Measurements from ENCODE around the gene SENP8. TPM values are rescaled to one million over a fixed set of nuclear protein-coding genes. Genes with fewer than 3 reads are reported as not detected.
"Not testable (repeated sequence)": the region's sequence is repeated elsewhere in the genome, so short reads cannot be mapped to it uniquely, and the experiment has no call there.

SENP8 gene
- total RNA-seq: 2.0 and 3.6 TPM in 2 replicates
- polyA plus RNA-seq: 1.5 and 2.2 TPM in 2 replicates

GRCh38 chr15:72118017-72118978 is at the start of gene SENP8, which contains the start of gene MYO9A:
Gene SENP8 (plus strand): TSS chr15:72118403. CDS start chr15:72139624, 21,221 bp downstream.
Gene MYO9A (minus strand): TSS chr15:72118150. CDS start chr15:72046563, 71,587 bp downstream.
- peak within 1 kb of the TSS; percentile 91 for H3K4me2 ChIP-seq
- no peaks in the 10 kb centered on the region for H3K27me3 ChIP-seq
- H3K79me2 ChIP-seq: peaks cover 56% of the 10 kb centered on the region
- no peaks in the 10 kb centered on the region for H3K36me3 ChIP-seq (replicated peaks; ENCODE audit: insufficient read depth, low read depth)
- peak; percentile 99 for DNase-seq (ENCODE audit: low spot score)
- peaks cover 12% of the 10 kb centered on the region for H3K4me1 ChIP-seq (ENCODE audit: insufficient read depth)
- 2% methylated on average over 29 of the region's 69 CpGs for WGBS (ENCODE audit: low lambda C conversion rate, missing lambda C conversion rate)
- H3K9me2 ChIP-seq (replicated peaks; ENCODE audit: insufficient read depth): no peaks in the 10 kb centered on the region
- TF ChIP-seq, protein P1, sequence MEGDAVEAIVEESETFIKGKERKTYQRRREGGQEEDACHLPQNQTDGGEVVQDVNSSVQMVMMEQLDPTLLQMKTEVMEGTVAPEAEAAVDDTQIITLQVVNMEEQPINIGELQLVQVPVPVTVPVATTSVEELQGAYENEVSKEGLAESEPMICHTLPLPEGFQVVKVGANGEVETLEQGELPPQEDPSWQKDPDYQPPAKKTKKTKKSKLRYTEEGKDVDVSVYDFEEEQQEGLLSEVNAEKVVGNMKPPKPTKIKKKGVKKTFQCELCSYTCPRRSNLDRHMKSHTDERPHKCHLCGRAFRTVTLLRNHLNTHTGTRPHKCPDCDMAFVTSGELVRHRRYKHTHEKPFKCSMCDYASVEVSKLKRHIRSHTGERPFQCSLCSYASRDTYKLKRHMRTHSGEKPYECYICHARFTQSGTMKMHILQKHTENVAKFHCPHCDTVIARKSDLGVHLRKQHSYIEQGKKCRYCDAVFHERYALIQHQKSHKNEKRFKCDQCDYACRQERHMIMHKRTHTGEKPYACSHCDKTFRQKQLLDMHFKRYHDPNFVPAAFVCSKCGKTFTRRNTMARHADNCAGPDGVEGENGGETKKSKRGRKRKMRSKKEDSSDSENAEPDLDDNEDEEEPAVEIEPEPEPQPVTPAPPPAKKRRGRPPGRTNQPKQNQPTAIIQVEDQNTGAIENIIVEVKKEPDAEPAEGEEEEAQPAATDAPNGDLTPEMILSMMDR (IDR thresholded peaks at IDR 0.05; ENCODE audit: poor library complexity): no peak
- no peak for TF ChIP-seq EZH2 (IDR thresholded peaks at IDR 0.05; ENCODE audit: borderline replicate concordance)
- peak within 1 kb of the TSS; percentile 95 for H3K4me3 ChIP-seq
- peak within 1 kb of the TSS; percentile 95 for H3K27ac ChIP-seq
- peaks cover 13% of the 10 kb centered on the region for H4K20me1 ChIP-seq (ENCODE audit: insufficient read depth, poor library complexity, severe bottlenecking)
- H3K9me3 ChIP-seq (ENCODE audit: low read depth): no peaks in the 10 kb centered on the region
- peak within 1 kb of the TSS; percentile 76 for H2AFZ ChIP-seq

DNA sequence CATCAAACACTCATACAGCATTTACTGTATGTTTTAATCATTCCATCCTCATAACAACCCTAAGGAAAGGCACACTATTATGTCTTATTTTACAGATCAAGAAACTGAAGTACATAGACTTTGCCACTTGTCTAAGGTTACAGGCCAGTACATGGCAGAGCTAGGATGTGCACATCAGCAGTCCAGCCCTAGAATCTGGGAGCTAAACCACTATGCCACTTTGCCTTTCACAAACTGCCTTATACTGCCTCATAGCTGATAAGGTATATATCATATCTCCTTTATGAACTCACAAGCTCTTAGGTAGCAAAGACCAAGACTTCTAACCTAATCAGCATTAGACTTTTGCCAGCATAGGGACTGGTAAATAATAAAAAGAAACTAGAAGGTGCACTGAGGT is 49.3 kb upstream of the SENP8 start:
- no peak overlapping the region for H3K4me3 ChIP-seq
- H4K20me1 ChIP-seq (ENCODE audit: insufficient read depth, poor library complexity, severe bottlenecking): peaks cover 6% of the 10 kb centered on the region
- no peaks in the 10 kb centered on the region for H3K4me1 ChIP-seq (ENCODE audit: insufficient read depth)
- no peak for TF ChIP-seq EZH2phosphoT487 (IDR thresholded peaks at IDR 0.05; ENCODE audit: low read depth, severe bottlenecking, unreplicated experiment)
- TF ChIP-seq, protein P1 (IDR thresholded peaks at IDR 0.05; ENCODE audit: poor library complexity): no peak
- TF ChIP-seq EZH2 (IDR thresholded peaks at IDR 0.05; ENCODE audit: borderline replicate concordance): no peak
- no peaks in the 10 kb centered on the region for H3K27me3 ChIP-seq
- no peaks in the 10 kb centered on the region for H3K9me2 ChIP-seq (replicated peaks; ENCODE audit: insufficient read depth)
- no peak overlapping the region for H2AFZ ChIP-seq
- H3K79me2 ChIP-seq: peaks cover 77% of the 10 kb centered on the region
- no peak for DNase-seq (ENCODE audit: low spot score)
- no peaks in the 10 kb centered on the region for H3K9me3 ChIP-seq (ENCODE audit: low read depth)
- H3K4me2 ChIP-seq: no peak overlapping the region
- H3K27ac ChIP-seq: no peak overlapping the region
- H3K36me3 ChIP-seq (replicated peaks; ENCODE audit: insufficient read depth, low read depth): no peaks in the 10 kb centered on the region

DNA sequence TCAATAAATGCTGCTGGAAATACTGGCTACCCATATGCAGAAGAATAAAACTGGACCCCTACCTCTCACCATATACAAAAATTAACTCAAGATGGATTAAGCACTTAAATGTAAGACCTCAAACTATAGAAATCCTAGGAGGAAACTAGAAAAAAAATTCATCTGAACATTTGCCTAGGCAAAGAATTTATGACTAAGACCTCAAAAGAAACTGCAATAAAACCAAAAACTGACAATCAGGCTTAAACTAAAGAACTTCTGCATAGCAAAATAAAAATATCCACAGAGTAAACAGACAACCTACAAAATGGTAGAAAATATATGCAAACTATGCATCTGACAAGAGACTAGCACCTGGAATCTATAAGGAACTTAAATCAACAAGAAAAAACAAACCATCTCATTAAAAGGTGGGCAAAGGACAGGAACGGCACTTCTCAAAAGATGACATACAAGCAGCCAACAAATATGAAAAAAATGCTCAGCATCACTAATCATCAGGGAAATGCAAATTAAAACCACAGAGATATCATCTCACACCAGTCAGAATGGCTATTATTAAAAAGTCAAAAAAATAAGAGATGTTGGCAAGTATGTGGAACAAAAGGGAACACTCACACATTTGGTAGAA is 47.3 kb upstream of the SENP8 start:
- TF ChIP-seq EZH2phosphoT487 (IDR thresholded peaks at IDR 0.05; ENCODE audit: low read depth, severe bottlenecking, unreplicated experiment) (no peak), EZH2 (IDR thresholded peaks at IDR 0.05; ENCODE audit: borderline replicate concordance) (no peak)
- TF ChIP-seq, protein P1 (IDR thresholded peaks at IDR 0.05; ENCODE audit: poor library complexity): no peak
- H3K4me3 ChIP-seq: no peak overlapping the region
- H3K4me2 ChIP-seq: no peak overlapping the region
- H3K27me3 ChIP-seq: no peaks in the 10 kb centered on the region
- no peak for DNase-seq (ENCODE audit: low spot score)
- no peak overlapping the region for H2AFZ ChIP-seq
- no peaks in the 10 kb centered on the region for H3K4me1 ChIP-seq (ENCODE audit: insufficient read depth)
- no peaks in the 10 kb centered on the region for H3K36me3 ChIP-seq (replicated peaks; ENCODE audit: insufficient read depth, low read depth)
- H3K9me3 ChIP-seq (ENCODE audit: low read depth): no peaks in the 10 kb centered on the region
- peaks cover 6% of the 10 kb centered on the region for H4K20me1 ChIP-seq (ENCODE audit: insufficient read depth, poor library complexity, severe bottlenecking)
- H3K9me2 ChIP-seq (replicated peaks; ENCODE audit: insufficient read depth): no peaks in the 10 kb centered on the region
- 76% methylated on average over 1 of the region's 1 CpG for WGBS (ENCODE audit: low lambda C conversion rate, missing lambda C conversion rate)
- H3K79me2 ChIP-seq: peaks cover 74% of the 10 kb centered on the region
- H3K27ac ChIP-seq: no peak overlapping the region

DNA sequence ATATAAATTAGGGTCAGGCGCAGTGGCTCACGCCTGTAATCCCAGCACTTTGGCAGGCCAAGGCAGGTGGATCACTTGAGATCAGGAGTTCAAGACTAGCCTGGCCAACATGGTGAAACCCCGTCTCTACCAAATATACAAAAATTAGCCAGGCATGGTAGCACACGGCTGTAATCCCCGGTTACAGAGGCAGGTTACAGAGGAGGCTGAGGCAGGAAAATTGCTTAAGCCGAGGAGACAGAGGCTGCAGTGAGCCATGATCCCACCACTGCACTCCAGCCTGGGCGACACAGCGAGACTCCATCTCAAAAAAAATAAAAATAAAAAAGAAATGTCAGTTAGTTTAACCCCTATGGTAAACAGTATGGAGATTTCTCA is 46.8 kb upstream of the SENP8 start:
- not testable (repeated sequence) for H3K4me1 ChIP-seq (ENCODE audit: insufficient read depth); H3K36me3 ChIP-seq (replicated peaks; ENCODE audit: insufficient read depth, low read depth); H3K4me3 ChIP-seq; H3K9me3 ChIP-seq (ENCODE audit: low read depth); DNase-seq (ENCODE audit: low spot score); H3K27ac ChIP-seq; H3K27me3 ChIP-seq; H3K4me2 ChIP-seq; H2AFZ ChIP-seq; H3K9me2 ChIP-seq (replicated peaks; ENCODE audit: insufficient read depth); H4K20me1 ChIP-seq (ENCODE audit: insufficient read depth, poor library complexity, severe bottlenecking)
- H3K79me2 ChIP-seq: peaks cover 75% of the 10 kb centered on the region
- 97% methylated on average over 8 of the region's 8 CpGs for WGBS (ENCODE audit: low lambda C conversion rate, missing lambda C conversion rate)

All from hepatocyte (in vitro differentiated cells).